ENCODE data around the gene ALDH5A1. TPM values are rescaled to one million over a fixed set of nuclear protein-coding genes. Genes with fewer than 3 reads are reported as not detected.
A peak's percentile ranks its signal among the peaks of the same experiment; 100 is the strongest.

Gene ALDH5A1
- total RNA-seq, 1 donor from 2014 or later = 13.8 TPM

DNA sequence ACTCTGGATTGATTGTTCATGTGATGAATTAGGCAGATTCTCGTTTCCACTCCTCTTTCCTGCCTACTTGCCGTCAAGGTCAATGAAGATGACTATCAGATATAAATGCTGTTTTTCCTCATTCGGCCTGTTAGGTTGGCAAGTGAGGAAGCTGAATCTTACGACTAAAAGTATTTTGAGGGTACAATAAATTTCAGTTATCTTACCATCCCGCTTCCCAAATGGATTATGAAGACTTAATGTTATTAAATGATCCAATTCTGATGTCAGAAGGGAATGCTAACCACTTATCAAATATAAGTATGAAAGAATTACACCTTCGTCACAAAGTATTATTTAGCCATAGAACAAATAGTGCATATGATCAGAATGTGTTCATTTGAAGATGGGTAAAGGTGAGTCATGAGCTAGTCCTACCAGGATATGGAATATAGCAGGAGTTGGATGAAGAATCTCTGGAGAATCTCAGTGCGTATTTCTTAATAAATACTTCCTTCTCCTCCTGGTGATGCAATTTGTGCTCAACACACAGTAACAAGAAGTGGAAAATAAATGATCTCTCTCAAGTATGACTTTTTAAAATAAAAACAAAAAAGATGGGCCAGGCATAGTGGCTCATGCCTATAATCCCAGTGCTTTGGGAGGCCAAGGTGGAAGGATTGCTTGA, 10.0 kb upstream of the ALDH5A1 start:
- intact Hi-C loops (cut with DNase I) = no loop called here
- Histone ChIP-seq H3K27ac (no peak overlapping the region), H3K4me3 (no peak overlapping the region), H3K4me1 (no peaks in the 10 kb centered on the region), H3K9me3 (no peaks in the 10 kb centered on the region), H3K27me3 (ENCODE audit: low read depth) (no peaks in the 10 kb centered on the region), H3K36me3 (no peaks in the 10 kb centered on the region)
- TF ChIP-seq CTCF (IDR thresholded peaks at IDR 0.05) = no peak
- ATAC-seq (no peak), DNase-seq (no peak)

- DNase-seq = no peak
- Histone ChIP-seq H3K27me3 (ENCODE audit: low read depth) (no peaks in the 10 kb centered on the region), H3K4me1 (peaks cover 5% of the 10 kb centered on the region), H3K4me3 (no peak overlapping the region), H3K9me3 (no peaks in the 10 kb centered on the region), H3K27ac (no peak overlapping the region), H3K36me3 (no peaks in the 10 kb centered on the region)
- no peak for TF ChIP-seq CTCF (IDR thresholded peaks at IDR 0.05)
- no peak for ATAC-seq
- intact Hi-C loops (cut with DNase I) = no loop called here
Measured at GRCh38 chr6:24486065-24486464, 8.7 kb upstream of the ALDH5A1 start.

- DNase-seq (no peak), ATAC-seq (no peak)
- Histone ChIP-seq H3K27ac (no peak within 1 kb of the TSS), H3K9me3 (no peaks in the 10 kb centered on the region), H3K36me3 (no peaks in the 10 kb centered on the region), H3K4me3 (no peak within 1 kb of the TSS), H3K27me3 (ENCODE audit: low read depth) (no peaks in the 10 kb centered on the region), H3K4me1 (peaks cover 13% of the 10 kb centered on the region)
- intact Hi-C loops (cut with DNase I) = no loop called here
- TF ChIP-seq CTCF (IDR thresholded peaks at IDR 0.05) = no peak
Measured at GRCh38 chr6:24489470-24489869, 5.3 kb upstream of the ALDH5A1 start, which contains the start of gene GPLD1. GPLD1 (minus strand) TSS chr6:24489578; CDS start chr6:24489511, 67 bp downstream.

DNA sequence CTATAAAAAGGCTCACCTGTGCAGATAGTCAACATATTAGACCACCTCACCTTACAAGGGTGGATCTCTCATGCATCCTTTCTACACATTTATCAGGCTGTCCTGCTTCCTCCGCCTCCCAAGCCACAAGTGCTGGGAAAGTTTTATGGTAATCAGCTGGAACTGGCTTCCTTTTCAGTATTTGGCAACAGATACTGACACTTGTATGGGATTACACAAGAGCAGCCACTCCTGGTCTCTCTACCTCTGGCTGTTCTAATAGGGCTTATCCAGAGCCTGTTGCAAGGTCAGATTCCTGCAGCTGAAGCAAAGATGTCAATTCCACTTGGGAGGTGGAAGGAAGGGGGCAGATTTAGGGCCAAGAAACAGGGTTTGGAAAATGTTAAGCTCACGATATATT, 4.9 kb upstream of the ALDH5A1 start:
- intact Hi-C loops (cut with DNase I) = no loop called here
- Histone ChIP-seq H3K36me3 (no peaks in the 10 kb centered on the region), H3K4me3 (no peak overlapping the region), H3K4me1 (peaks cover 14% of the 10 kb centered on the region), H3K27me3 (ENCODE audit: low read depth) (no peaks in the 10 kb centered on the region), H3K27ac (no peak overlapping the region), H3K9me3 (no peaks in the 10 kb centered on the region)
- TF ChIP-seq CTCF (IDR thresholded peaks at IDR 0.05) = no peak
- ATAC-seq = peak; percentile 77 to 86
- no peak for DNase-seq

GRCh38 chr6:24490948-24491347, 3.8 kb upstream of the ALDH5A1 start:
- DNase-seq (no peak), ATAC-seq (no peak)

More at GRCh38 chr6:24490948-24491347, 3.8 kb upstream of the ALDH5A1 start:
- Histone ChIP-seq H3K9me3 (no peaks in the 10 kb centered on the region), H3K27me3 (ENCODE audit: low read depth) (no peaks in the 10 kb centered on the region), H3K4me3 (no peak overlapping the region), H3K27ac (no peak overlapping the region), H3K36me3 (no peaks in the 10 kb centered on the region), H3K4me1 (peaks cover 14% of the 10 kb centered on the region)
- no peak for TF ChIP-seq CTCF (IDR thresholded peaks at IDR 0.05)
- intact Hi-C loops (cut with DNase I) = no loop called here
